Activated T-cell treated with anti-CD3 and anti-CD28 coated beads, Interleukin-2, amount 50 U/mL, for 48 hours (primary cell): ENCODE measurements around the gene ITPR2.

Experiments used
- DNase-seq, 2 experiments: peaks; one replicate each; pipeline ENCODE4 v3.0.0-alpha.2; 2020

ITPR2 gene

DNA sequence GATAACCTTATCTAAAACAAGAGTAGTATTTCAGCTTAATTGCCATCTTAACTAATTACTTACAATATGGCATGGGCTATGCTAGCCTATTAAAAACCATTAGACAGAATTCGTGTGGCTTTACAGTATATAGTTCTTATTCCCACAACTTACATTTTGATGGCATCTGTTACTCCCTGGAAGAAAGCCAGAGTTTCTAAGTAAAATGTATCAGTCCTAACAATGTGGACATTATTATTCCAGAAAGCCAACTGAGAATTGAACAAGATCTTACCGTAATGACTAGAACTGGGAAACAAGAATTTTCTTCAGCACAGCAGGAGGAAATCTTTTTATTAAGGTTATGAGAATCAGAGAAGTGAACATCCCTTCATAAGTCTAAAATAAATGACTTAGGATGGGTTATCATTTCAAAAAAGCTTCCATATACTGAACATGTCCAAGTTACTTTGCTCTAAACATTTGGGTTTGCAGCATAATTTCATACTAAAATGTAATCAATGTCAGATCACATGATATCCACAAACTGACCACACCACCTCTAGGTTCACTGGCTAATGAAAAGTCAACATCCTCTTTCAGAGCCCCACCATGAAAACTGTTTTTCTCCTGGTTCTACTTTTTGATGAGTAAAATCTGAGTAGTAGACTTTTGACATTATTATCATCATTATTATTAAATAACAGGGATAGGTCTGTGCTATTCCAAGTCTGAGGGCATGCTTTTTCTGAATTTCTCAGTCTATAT lies 457.9 kb downstream of the ITPR2 start:
- DNase-seq = no peak

DNA sequence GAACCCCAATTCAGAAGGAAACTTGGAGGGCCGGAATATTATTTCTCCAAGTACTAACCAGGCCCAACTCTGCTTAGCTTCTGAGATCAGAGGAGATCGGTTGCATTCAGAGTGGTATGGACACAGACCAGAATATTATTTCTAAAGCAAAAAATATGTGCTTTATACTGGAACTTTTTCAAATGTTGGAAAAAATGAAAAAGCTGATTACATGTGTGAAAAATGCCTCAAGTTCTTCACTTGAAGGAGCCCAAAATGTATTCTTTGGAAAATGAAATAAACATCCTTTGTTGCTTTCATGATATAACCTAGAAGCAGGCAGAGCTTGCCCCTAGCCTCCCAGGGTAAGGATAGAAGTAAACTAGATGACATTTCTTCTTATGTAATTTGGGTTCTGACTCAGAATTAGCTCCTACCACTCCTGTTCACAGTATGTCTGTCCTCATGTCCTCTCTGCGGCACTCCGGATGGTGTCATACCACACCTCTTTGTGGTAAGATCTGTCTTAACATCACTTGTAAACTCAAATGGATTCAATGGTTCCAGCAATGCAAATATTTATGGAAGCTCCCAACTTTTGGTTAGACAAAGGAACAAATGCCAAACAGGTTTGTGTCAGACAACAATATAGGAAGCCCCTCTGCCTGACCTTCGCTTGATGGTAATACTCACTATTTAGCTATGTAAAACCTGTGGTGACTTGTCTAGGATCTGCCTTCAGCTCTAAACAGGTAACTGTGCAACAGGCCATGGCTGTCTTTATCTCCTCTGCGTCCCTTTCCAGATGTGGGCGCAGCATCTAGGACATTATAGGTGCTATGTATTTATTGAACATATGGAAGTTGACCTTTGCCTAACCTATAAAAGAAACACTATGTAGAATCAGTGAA lies 459.1 kb downstream of the ITPR2 start:
- DNase-seq = no peak

DNA sequence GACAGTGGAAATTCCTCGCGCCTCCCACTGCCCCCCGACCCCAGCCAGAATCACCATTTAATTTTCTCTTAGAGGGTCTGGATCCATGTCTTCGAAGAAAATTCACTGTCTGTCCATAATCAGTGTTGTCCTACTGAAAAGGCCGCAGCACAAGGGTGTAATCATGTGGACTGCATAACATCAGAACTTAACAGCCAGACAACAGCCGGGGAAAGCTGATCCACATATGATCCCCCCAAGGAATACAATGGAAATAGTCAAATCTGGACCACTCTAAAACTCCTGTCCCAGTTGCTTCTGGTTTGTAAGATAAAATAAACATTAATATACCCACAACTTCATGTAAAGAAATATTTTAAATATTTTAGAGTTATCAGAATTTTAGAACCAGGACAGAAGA lies 460.1 kb downstream of the ITPR2 start:
- no peak for DNase-seq

DNA sequence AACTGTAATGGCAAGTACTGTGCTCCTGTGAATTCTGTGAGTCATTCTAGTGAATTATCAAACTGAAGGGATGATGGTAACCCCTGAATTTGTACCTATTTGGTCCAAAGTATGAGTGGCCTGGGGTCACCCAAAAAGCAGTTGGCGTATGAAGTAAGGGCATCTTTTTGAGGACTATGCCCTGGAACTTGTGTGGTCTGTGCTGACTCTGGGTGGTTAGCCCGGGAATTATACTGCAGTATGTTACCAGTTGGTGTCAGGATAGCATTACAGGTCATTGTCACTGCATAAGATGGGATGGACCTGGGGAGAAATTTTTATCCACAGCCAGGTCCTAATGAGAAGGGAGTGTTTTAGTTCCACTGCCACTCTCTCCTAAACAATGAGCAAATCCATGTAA lies 462.9 kb downstream of the ITPR2 start:
- no peak for DNase-seq

DNA sequence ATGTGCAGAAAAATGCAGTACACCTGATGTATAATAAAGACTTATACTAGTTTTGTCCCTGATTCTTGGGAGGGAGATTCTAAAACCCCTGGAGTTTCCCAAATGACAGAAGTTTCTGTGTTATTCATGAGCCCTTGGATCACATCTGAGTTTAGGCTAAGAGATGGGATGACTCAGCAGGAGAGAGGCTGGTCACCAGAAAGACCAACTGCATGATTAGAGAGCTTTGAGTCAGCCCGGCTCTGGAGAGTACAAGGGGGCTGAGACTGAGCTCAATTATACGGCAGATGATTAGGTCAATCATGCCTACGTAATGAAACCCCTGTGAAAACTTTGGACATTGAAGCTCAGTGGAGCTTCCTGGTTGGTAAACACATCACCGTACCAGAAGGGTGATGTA lies 463.4 kb downstream of the ITPR2 start:
- no peak for DNase-seq

DNA sequence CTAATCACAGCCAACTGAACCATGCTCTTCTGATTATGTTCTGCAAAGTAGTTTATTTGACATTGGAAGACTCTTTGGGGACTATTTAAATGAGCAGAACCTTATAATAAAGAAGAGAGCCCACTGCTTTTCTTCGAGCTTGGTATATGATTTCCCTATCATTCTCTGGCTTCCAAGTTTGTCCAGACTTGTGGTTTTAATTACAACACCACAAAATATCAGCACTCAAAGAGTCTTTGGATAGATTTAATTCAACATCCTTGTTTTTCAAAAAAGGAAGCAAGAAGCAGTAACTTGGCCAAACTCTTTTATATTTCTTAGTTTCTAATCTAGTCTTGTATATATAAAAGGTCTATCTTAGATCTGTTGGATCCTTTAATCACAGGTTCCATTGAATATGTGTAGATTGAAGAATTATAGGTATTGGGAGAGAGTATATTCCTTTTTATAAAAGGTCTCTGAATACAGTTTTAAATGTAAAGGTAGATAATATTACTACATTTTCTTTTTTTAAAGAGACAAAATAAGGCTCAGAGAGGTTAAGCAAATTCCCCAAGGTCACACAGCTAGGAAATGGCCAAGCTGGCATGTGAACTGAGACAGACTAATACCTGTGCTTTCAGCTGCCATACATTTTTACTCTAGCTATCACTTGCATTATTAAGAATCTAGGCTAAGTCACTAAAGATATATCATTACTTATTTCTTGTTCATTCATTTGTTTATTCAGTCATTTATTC lies 464.8 kb downstream of the ITPR2 start:
- no peak for DNase-seq

DNA sequence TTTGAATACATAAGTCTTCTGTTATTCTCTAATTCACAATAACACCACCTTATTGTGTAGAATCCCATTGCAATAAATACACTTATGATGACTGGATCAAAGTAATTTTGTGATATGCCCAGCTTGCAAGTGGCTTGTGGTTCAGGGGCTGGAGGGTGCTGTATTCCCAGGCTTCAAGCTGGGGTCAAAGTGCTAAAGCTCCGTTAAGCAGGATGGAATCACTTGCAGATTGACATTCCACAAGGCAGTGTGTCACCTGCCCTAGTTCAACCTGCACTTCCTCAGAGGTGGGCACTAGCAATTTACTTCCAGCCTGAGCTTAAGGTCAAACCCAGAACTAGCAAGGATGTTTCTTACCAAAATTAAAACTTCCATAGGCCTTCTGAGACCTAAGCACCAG lies 471.0 kb downstream of the ITPR2 start:
- DNase-seq = no peak

DNA sequence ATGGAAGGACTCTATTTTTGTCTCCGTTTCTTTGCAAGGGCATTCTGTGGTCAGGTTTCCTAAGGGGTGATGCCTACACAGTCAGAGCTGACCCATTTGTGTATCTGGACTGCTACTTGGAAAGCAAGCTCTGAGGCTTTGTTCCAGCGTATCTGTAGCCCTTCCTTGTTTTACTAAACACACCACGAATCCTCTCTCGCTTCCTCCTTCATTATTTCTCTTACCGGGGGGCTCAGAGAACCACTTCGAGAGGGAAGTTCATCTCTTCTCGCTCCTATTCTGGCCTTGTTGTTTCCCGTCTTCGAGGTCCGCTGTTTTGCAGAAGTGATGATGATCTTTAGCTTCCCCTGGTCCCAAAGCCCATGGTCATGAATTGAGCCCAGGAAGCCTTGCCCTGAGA lies 472.9 kb downstream of the ITPR2 start:
- no peak for DNase-seq

DNA sequence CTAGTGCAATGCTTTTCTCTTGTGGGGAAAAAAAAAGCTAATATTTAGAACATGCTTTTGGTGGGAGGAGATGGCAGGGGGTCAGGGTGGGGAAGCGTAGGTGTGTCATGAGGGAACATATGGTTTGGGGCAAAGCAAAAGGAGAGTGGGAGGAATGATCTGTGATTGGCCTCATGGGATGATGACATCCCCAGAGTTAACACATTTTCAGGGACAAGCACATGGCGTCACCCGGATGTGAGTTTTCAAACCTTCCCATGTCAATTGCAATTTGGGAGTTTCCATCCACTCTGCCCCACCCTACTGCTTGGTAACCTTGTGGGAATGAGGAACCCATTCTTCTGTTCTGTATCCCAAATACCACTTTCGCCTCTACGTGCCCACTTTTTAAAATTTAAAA lies 473.4 kb downstream of the ITPR2 start:
- no peak for DNase-seq

DNA sequence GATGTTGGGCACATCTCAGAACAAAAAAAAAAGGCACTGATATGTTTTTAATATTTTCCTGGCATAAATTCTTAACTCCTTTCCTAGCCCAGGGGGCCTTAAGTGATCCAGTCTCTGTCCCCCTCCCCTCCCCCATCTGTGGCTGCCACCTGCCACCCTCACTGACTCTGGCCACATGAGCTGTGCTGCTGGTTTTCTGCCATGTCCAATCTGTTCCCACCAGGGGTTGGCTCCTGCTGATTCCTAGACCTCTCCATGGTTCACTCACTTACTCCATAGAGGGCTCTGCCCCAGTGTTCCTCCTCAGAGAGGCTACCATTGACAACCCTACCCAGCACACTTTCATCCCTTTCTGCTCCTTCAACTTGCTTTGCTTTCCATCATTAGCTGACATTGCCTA lies 474.3 kb downstream of the ITPR2 start:
- DNase-seq = no peak

DNA sequence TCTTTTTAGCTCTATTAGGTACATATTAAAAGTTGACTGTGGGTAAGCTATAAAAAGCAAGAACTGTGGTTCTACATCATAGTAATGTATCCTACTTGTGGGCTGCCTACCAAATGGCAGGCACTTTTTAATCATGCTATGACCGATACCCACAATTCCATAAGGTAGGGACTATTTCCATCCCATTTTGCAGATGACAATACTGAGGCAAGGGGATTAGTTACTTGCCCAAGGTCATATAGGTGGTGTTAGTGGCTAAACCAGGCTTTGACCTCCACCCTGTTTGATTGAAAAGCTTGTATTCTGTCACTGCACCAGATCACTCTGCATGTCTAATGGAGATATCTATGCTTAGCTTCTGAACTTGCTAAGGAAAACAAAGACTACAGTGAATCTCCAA lies 485.7 kb downstream of the ITPR2 start:
- DNase-seq = no peak

DNA sequence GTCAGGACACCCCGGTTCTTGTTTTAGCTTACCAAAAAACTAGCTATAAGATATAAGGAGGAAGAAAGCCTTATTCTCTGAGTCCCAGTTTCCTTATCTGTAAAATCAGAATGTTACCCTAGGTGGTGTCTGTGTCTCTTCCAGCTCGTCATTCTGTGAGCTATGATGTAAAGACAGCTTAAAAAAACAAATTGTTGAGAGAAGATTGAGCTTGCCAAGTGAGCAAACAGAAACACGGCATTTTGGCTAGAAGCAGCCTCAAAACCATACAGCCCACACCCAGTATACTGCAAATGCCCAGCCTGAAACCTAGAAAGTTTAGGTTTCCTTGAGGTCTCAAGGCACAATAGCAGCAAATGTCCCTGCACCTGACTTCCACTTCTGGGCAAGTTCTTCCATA lies 486.3 kb downstream of the ITPR2 start:
- DNase-seq = no peak

DNA sequence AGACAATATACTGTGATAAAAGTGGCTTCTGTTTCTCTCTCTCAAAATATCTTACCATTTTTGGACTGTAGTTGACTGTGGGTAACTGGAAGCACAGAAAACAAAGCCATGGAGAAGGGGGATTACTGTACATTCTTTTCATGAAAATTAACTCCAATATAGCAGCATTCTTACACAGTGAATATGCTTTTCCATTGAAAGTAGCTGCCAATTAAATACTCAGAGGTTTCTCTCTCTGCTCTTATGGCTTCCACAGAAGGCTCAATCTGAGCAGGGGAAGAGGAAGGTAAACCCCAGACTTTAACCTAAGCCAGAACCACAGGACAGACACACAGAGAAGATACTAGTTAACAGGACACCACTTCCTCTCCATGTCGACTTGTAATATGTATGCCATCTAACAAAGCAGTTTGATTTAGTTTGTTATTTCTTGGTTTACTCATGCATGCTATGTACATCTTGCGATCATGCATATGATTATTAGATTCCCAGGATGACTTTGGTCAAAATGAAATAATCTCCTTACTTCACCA lies 487.5 kb downstream of the ITPR2 start:
- no peak for DNase-seq

DNA sequence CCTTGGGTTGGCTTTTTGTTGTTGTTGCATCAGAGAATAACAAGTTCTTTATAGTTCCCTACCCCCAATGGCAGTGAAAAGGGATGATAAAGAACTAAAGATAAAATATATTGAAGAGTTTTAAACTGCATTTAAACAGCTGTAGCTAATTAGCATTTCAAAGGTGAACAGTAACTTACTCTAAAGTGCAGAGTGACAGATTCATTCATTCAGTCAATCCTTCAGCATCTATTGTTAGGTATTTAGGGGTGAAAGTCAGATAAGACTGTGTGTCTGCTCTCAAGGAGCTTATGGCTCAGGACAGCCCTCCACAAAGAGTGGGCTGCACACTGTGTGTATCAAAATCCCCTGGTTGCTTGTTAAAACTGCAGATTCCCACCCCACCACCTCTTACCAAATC lies 491.5 kb downstream of the ITPR2 start:
- DNase-seq = no peak

DNA sequence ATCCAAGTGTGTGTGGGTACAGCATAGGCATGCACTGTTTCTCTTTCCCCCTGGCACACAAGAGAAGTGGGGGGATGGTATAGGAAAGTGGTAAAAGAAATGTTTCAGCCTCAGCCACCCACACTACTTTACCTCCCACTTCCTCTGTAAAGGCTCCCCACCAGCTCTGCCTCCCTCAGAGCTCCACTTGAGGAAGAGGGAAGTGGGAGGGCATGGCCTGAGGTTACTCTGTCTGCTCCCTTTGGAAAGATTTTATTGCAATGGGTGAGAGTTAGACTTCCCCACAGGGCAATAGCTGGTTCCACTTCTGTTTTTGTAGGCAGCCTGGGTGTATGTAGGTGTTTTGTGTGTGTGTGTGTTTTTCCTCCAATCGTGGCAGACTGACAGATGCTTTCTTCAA lies 492.3 kb downstream of the ITPR2 start:
- no peak for DNase-seq

DNA sequence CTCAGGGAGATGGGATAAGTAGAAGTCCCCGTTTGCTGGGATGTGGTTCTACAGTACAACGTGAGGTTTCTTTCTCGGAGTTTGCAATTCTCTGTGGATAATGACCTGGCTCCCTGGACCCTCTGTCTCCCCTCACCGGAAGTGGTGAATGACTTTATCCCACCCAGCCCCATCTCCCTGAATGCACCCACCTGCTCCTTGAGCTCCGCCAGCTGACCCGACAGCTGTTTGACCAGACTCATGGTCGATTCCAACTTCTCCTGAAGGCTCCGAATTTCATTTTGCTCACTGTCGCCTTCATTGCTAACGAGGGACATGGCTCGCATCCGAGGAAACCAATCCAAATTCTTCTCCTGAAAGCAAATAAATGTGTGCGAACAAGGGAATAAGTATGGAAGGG lies 493.0 kb downstream of the ITPR2 start:
- no peak for DNase-seq

DNA sequence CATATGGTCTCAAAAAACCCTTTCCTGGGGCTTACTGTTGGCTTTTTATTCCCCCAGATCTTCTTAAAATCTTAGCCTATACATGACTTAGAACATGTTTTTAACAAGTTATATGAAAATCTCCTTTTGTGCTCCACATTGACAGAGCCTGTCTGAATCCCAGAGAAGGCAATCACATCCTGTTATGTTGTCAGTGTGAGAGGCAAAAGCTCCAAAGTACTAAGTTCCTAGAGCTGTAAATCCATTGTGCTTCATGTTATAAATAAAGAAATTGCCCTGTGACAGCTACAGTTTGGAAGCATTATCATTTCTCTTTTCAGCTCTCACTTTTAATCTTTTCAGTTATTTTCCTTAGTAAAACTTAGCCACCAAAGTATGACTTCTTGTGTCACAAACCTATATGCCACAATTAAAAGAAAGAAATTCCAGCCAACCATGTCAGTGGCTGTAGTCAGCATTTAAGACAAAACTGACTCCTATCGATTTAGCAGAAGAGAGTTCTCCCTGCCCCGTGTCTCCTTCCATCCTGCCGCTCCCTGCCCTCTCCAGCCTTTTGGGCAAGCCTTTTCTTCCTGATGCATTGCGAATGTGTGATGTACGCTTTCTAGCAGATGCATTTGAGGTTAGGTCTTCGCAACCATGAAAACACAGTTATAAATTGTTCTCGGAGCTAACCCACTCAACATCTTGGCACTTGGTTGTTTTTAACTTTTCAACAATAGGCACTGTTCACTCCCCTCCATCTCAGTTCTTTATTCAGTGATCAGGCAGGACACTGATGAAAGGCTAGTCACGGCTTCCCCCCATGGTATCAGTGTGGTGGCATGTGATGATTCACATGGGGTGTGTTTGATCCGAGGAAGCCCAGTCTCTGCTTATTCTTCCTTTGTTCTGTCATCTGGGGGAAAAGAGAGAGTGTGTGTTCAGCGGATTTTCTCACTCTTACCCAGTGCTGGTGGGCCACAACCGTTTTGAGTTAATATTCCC lies 494.1 kb downstream of the ITPR2 start:
- no peak for DNase-seq

DNA sequence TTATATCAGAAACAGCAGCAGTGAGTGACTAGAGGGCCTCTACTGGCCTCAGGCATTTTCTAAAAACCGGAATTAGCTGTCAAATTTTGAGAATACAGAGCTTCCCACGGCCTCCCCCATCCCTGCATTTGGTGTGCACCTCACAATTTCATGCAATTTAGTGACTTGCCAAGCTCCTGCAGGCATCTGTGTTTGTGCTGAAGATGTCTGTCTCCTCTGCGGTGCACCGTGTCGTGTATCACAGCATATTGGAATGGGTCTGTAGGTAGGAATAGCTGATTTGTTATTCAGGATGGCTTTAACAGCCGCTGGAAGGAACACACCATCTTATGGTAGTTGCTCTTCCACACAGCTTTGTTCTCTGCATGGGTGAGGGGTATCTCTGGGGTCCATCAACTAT lies 497.3 kb downstream of the ITPR2 start:
- no peak for DNase-seq

DNA sequence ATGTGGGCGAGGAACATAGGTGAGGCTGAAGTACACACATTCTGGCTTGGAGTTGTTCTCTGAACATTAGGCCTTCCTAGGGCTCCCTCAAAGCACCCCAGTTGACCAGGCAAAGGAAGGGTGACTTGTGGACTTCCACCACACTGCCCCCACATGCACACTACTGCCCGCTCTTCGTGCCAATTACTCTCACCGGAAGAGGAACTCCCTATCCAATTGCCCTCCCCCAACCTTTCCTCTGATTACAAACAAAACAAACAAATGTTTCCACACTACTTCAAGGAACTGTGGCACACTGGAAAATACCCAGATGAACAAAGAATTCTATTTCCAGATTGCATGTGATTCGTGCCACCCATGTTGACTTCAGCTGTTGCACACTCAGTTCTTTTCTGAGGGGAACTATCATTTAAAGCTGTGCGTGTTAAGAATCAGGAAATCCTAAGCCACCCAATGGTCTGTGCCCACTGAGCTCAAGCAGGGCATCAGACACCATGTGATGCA lies 498.3 kb downstream of the ITPR2 start:
- no peak for DNase-seq

DNA sequence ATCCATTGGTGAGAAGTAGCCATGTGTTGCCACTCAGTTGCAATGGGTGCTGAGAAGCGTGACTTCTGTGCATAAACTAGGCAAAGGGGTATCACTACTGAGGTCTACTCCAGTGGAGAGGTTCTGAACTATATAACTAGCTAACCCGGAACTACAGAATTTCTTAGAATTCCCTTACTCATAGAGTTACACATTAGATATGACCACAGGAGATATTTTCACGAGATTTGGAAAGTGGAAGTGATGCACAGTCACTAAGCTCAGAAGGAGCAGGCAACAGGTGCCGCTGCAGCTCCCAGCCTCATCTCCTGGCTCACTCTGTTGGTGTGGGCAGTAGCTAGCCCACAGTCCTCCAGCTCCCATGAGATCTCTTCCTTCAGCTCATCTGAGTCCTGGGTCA lies 501.0 kb downstream of the ITPR2 start:
- no peak for DNase-seq

DNA sequence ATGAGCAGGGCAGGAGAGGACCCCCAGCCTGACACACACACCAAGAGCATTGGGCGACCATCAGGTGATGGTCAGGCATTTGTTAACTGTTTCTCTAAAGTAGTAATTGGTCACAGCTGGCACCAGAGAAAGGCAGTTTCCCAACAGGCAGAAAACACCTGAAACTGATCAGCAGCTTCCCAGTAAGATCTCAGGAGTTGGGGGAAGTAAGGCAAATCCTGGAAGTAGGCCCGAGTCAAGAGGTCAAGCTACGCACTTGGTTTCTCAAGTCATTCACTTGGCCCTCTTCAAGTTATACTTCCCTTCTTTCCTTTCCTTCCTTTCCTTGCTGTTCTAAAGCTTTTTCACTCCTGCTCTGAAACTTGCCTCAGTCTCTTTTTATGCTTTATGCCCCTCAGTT lies 501.9 kb downstream of the ITPR2 start:
- no peak for DNase-seq
